GM23248 (cell line): ENCODE data around the gene DPP9. TPM values are rescaled to one million over a fixed set of nuclear protein-coding genes. Genes with fewer than 3 reads are reported as not detected.

Experiments used
- DNase-seq: peaks from one replicate; pipeline ENCODE4 v3.0.0-alpha.2; 2015
- H2AFZ ChIP-seq: fragments of 200-600 bp; sonication (generic); 2 replicates; pipeline ENCODE4 v1.6.1; 2016; ENCODE audit warnings: antibody characterized with exemption
- H3F3A ChIP-seq: fragments of 200-600 bp; sonication (generic); 2 replicates; pipeline ENCODE4 v1.6.1; 2016; ENCODE audit warnings: mild to moderate bottlenecking, antibody characterized with exemption, mixed run types; ENCODE audit not compliant: insufficient read depth
- H3K27ac ChIP-seq: fragments of 200-600 bp; sonication (generic); 2 replicates; pipeline ENCODE4 v1.5.1; 2016; ENCODE audit warnings: mild to moderate bottlenecking
- H3K27me3 ChIP-seq: fragments of 200-600 bp; sonication (generic); replicated peaks from 2 replicates; pipeline ENCODE4 v1.6.1; 2016; ENCODE audit warnings: mild to moderate bottlenecking; ENCODE audit not compliant: insufficient read depth
- H3K36me3 ChIP-seq: fragments of 200-600 bp; sonication (generic); 2 replicates; pipeline ENCODE4 v1.6.1; 2016; ENCODE audit warnings: low read depth, mild to moderate bottlenecking
- H3K4me1 ChIP-seq: fragments of 200-600 bp; sonication (generic); 2 replicates; pipeline ENCODE4 v1.6.1; 2016; ENCODE audit warnings: mild to moderate bottlenecking; ENCODE audit not compliant: insufficient read depth
- H3K4me2 ChIP-seq: fragments of 200-600 bp; sonication (generic); one replicate; pipeline ENCODE4 v1.6.1; 2016; ENCODE audit warnings: mild to moderate bottlenecking; ENCODE audit not compliant: unreplicated experiment
- H3K4me3 ChIP-seq: fragments of 200-600 bp; sonication (generic); 2 replicates; pipeline ENCODE4 v1.5.1; 2016; ENCODE audit warnings: mild to moderate bottlenecking
- H3K79me2 ChIP-seq: fragments of 200-600 bp; sonication (generic); 2 replicates; pipeline ENCODE4 v1.6.1; 2016; ENCODE audit warnings: mild to moderate bottlenecking; ENCODE audit not compliant: insufficient read depth
- H3K9ac ChIP-seq: fragments of 200-600 bp; sonication (generic); 2 replicates; pipeline ENCODE4 v1.6.1; 2016; ENCODE audit warnings: mild to moderate bottlenecking
- H3K9me2 ChIP-seq: fragments of 200-600 bp; sonication (generic); 2 replicates; pipeline ENCODE4 v1.6.1; 2016; ENCODE audit warnings: mixed run types, mild to moderate bottlenecking, moderate library complexity; ENCODE audit not compliant: insufficient read depth
- H3K9me3 ChIP-seq: fragments of 200-600 bp; sonication (generic); one replicate; pipeline ENCODE4 v1.6.1; 2017; ENCODE audit warnings: low read depth
- H4K20me1 ChIP-seq: fragments of 200-600 bp; sonication (generic); 2 replicates; pipeline ENCODE4 v1.6.0; 2016; ENCODE audit not compliant: insufficient read depth
- EZH2 ChIP-seq: fragments of 200-600 bp; sonication (generic); IDR thresholded peaks from 2 replicates; pipeline ENCODE4 v1.6.1; 2018; ENCODE audit warnings: antibody characterized with exemption, mild to moderate bottlenecking; ENCODE audit not compliant: insufficient read depth, poor library complexity, severe bottlenecking
- EZH2phosphoT487 ChIP-seq: fragments of 200-600 bp; sonication (generic); IDR thresholded peaks from 2 replicates; pipeline ENCODE4 v1.6.1; 2018; ENCODE audit warnings: antibody characterized with exemption, moderate library complexity, mild to moderate bottlenecking, low read depth; ENCODE audit not compliant: insufficient read depth
- WGBS, 2 experiments: methylation state at CpG; one replicate each; pipeline ENCODE4 v1.1.6; 2015 to 2017; ENCODE audit warnings: low lambda C conversion rate in 2 of 2, low coverage in 1 of 2; ENCODE audit errors: missing lambda C conversion rate in 2 of 2; 5-methylcytosine and 5-hydroxymethylcytosine counted together
- in situ Hi-C: fragments of 300-500 bp; cut with MboI; formaldehyde crosslinking; loops from 2 replicates; pipeline ENCODE4 v1.15.0; 2020
- polyA plus RNA-seq: library from polyadenylated mRNA; unstranded; fragments of >200 nt; fragmentation: Nextera tagmentation; extraction: Ambion mirVana; gene quantifications from 2 replicates; pipeline ENCODE4 v1.2.1, GENCODE V29; 2016
- total RNA-seq: library from RNA; depleted of rRNA; stranded (reverse); fragments of >200 nt; shearing (Covaris generic); gene quantifications from 2 replicates; pipeline ENCODE4 v1.2.3, GENCODE V29; 2014

The DPP9 gene
- total and polyA plus RNA-seq, 2 experiments from 2014 or later = 33.0 to 50.3 TPM

- no peak overlapping the region for H3K4me3 ChIP-seq
- H3K4me1 ChIP-seq = peaks cover 8% of the 10 kb centered on the region
- H3K36me3 ChIP-seq = peaks cover 11% of the 10 kb centered on the region
- no peaks in the 10 kb centered on the region for H4K20me1 ChIP-seq
- H3K4me2 ChIP-seq = no peak overlapping the region
- 86 to 91% methylated on average over 8 of the region's 8 CpGs for WGBS, 2 experiments
- H3K9me2 ChIP-seq = no peaks in the 10 kb centered on the region
- 0 out of 2 replicates have a peak, but pooled peaks cover under 1% of the 10 kb centered on the region for H3K79me2 ChIP-seq
- no peak overlapping the region for H2AFZ ChIP-seq
- in situ Hi-C loops = no loop called here
- H3F3A ChIP-seq = peaks cover 10% of the 10 kb centered on the region
- H3K27me3 ChIP-seq = no peaks in the 10 kb centered on the region
- H3K9me3 ChIP-seq = no peaks in the 10 kb centered on the region
- no peak for TF ChIP-seq EZH2phosphoT487
- no peak for TF ChIP-seq EZH2
- no peak overlapping the region for H3K9ac ChIP-seq
- no peak for DNase-seq
- H3K27ac ChIP-seq = no peak overlapping the region
These were observed 22.1 kb downstream of the DPP9 start for GRCh38 chr19:4701557-4701956.

- H2AFZ ChIP-seq = no peak overlapping the region
- peaks cover 13% of the 10 kb centered on the region for H3K4me1 ChIP-seq
- H3K27me3 ChIP-seq = no peaks in the 10 kb centered on the region
- TF ChIP-seq EZH2 (no peak), EZH2phosphoT487 (no peak)
- H3K9me3 ChIP-seq = no peaks in the 10 kb centered on the region
- no peak overlapping the region for H3K4me3 ChIP-seq
- peaks cover 17% of the 10 kb centered on the region for H3F3A ChIP-seq
- H3K36me3 ChIP-seq = peaks cover 11% of the 10 kb centered on the region
- in situ Hi-C loops = no loop called here
- no peak for DNase-seq
- H3K4me2 ChIP-seq = no peak overlapping the region
- no peak overlapping the region for H3K9ac ChIP-seq
- WGBS, 2 experiments = 90 to 91% methylated on average over 11 of the region's 11 CpGs
- no peaks in the 10 kb centered on the region for H3K9me2 ChIP-seq
- no peaks in the 10 kb centered on the region for H4K20me1 ChIP-seq
- H3K27ac ChIP-seq = no peak overlapping the region
- no peaks in the 10 kb centered on the region for H3K79me2 ChIP-seq
These were observed 23.0 kb downstream of the DPP9 start for GRCh38 chr19:4700693-4700970.

- Histone ChIP-seq H3F3A (peaks cover 17% of the 10 kb centered on the region), H3K4me3 (no peak overlapping the region), H4K20me1 (no peaks in the 10 kb centered on the region), H3K4me1 (peaks cover 13% of the 10 kb centered on the region), H2AFZ (no peak overlapping the region), H3K4me2 (no peak overlapping the region), H3K27me3 (no peaks in the 10 kb centered on the region), H3K27ac (no peak overlapping the region), H3K9ac (no peak overlapping the region), H3K79me2 (no peaks in the 10 kb centered on the region), H3K9me2 (no peaks in the 10 kb centered on the region), H3K36me3 (peaks cover 15% of the 10 kb centered on the region), H3K9me3 (no peaks in the 10 kb centered on the region)
- in situ Hi-C loops = no loop called here
- DNase-seq = no peak
- WGBS, 2 experiments = 87 to 91% methylated on average over 33 of the region's 33 CpGs
- TF ChIP-seq EZH2 = no peak
- TF ChIP-seq EZH2phosphoT487 = no peak
These were observed 23.6 kb downstream of the DPP9 start for GRCh38 chr19:4699826-4700692.

- Histone ChIP-seq H4K20me1 (no peaks in the 10 kb centered on the region), H3K27me3 (no peaks in the 10 kb centered on the region), H3K9me3 (no peaks in the 10 kb centered on the region), H3K9ac (no peak overlapping the region), H3K27ac (peak overlapping the region; percentile 74), H3K9me2 (no peaks in the 10 kb centered on the region), H3K79me2 (no peaks in the 10 kb centered on the region), H3K4me2 (no peak overlapping the region), H3K36me3 (peaks cover 28% of the 10 kb centered on the region), H2AFZ (no peak overlapping the region), H3F3A (peaks cover 17% of the 10 kb centered on the region), H3K4me3 (no peak overlapping the region), H3K4me1 (peaks cover 18% of the 10 kb centered on the region)
- WGBS, 2 experiments = 96 to 98% methylated on average over 14 of the region's 14 CpGs
- TF ChIP-seq EZH2 (no peak), EZH2phosphoT487 (no peak)
- in situ Hi-C loops = no loop called here
- no peak for DNase-seq
These were observed 26.3 kb downstream of the DPP9 start for GRCh38 chr19:4697304-4697703.
